K562 (cell line): ENCODE data around the gene ISM1. TPM values are rescaled to one million over a fixed set of nuclear protein-coding genes. Genes with fewer than 3 reads are reported as not detected.

ENCODE experiments used
- ATF3 ChIP-seq, 2 experiments: fragments of 450-650 bp in 1 of 2; sonication (generic) in 1 of 2; formaldehyde crosslinking in 1 of 2; IDR thresholded peaks in 1 of 2; conservative IDR thresholded peaks in 1 of 2; 2 replicates each; pipeline versions ENCODE4 v1.6.1 to v1.8.1; 2016 to 2023; ENCODE audit warnings: mild to moderate bottlenecking in 2 of 2, moderate library complexity in 2 of 2, inconsistent platforms in 1 of 2, missing genetic modification reagents in 1 of 2
- ATF6 ChIP-seq: sonication (generic); formaldehyde crosslinking; IDR thresholded peaks from 2 replicates; pipeline ENCODE4 v1.4.0; 2020; ENCODE audit warnings: mild to moderate bottlenecking, missing genetic modification reagents
- BRF1 ChIP-seq: IDR thresholded peaks from 3 replicates; pipeline ENCODE4 v1.6.1; 2011; ENCODE audit warnings: borderline replicate concordance, mild to moderate bottlenecking; ENCODE audit not compliant: insufficient read length; ENCODE audit errors: extremely low read depth
- CREB5 ChIP-seq: fragments of 250-450 bp; sonication (Bioruptor Pico); IDR thresholded peaks from 2 replicates; pipeline ENCODE4 v1.5.0; 2020; ENCODE audit warnings: mild to moderate bottlenecking
- ETS2 ChIP-seq: IDR thresholded peaks from 2 replicates; pipeline ENCODE4 v1.6.1; 2016; ENCODE audit warnings: borderline replicate concordance, missing genetic modification characterization, mild to moderate bottlenecking, moderate library complexity, missing compliant biosample characterization; ENCODE audit not compliant: poor library complexity, severe bottlenecking
- FOSL1 ChIP-seq: fragments of 200-800 bp; sonication (Bioruptor generic); conservative IDR thresholded peaks from 2 replicates; pipeline ENCODE4 v1.6.1; 2016; ENCODE audit warnings: missing genetic modification characterization, missing compliant biosample characterization
- HMGXB4 ChIP-seq: sonication (generic); formaldehyde crosslinking; IDR thresholded peaks from 2 replicates; pipeline ENCODE4 v1.8.1; 2023; ENCODE audit warnings: mild to moderate bottlenecking, missing genetic modification reagents
- ILF3 ChIP-seq: fragments of 450-650 bp; IDR thresholded peaks from 2 replicates; pipeline ENCODE4 v1.6.1; 2018; ENCODE audit warnings: antibody characterized with exemption, mild to moderate bottlenecking, moderate library complexity, borderline replicate concordance
- SMARCE1 ChIP-seq: fragments of 450-650 bp; IDR thresholded peaks from 2 replicates; pipeline ENCODE4 v1.7.1; 2016; ENCODE audit warnings: mild to moderate bottlenecking
- SREBF2 ChIP-seq: sonication (generic); formaldehyde crosslinking; IDR thresholded peaks from 2 replicates; pipeline ENCODE4 v1.4.0; 2020; ENCODE audit warnings: mild to moderate bottlenecking, missing genetic modification reagents
- ZBTB33 ChIP-seq: sonication (generic); formaldehyde crosslinking; IDR thresholded peaks from 2 replicates; pipeline ENCODE4 v1.8.1; 2023; ENCODE audit warnings: mild to moderate bottlenecking, missing genetic modification reagents
- ZBTB34 ChIP-seq: fragments of 250-450 bp; sonication (Bioruptor Pico); IDR thresholded peaks from 2 replicates; pipeline ENCODE4 v1.8.0; 2021; ENCODE audit warnings: mild to moderate bottlenecking, moderate library complexity
- ZNF398 ChIP-seq: fragments of 250-450 bp; sonication (Bioruptor Pico); IDR thresholded peaks from 2 replicates; pipeline ENCODE4 v1.8.0; 2021; ENCODE audit warnings: moderate library complexity, mild to moderate bottlenecking, inconsistent platforms
- ZNF589 ChIP-seq: fragments of 200-800 bp; sonication (Bioruptor generic); IDR thresholded peaks from 2 replicates; pipeline ENCODE4 v1.6.1; 2016; ENCODE audit warnings: low read depth, missing genetic modification characterization, missing compliant biosample characterization
- polyA plus RNA-seq, 8 experiments: library from polyadenylated mRNA; depleted of rRNA in 4 of 8; stranded (reverse) in 5 of 8; unstranded in 3 of 8; fragments of >200 nt; fragmentation: Nextera tagmentation in 2 of 8; fragmentation: Illumina TruSeq in 1 of 8; extraction: Ambion mirVana in 2 of 8; extraction: Trizol in 1 of 8; gene quantifications; 2 replicates each; pipeline versions ENCODE4 v1.2.1 to v1.2.3, GENCODE V29; 2011 to 2014; ENCODE audit warnings: inconsistent platforms in 1 of 8, missing spikeins in 1 of 8
- total RNA-seq, 7 experiments: library from RNA; depleted of rRNA in 6 of 7; stranded (reverse); fragments of >200 nt in 6 of 7; fragmentation: Illumina TruSeq in 2 of 7; extraction: Trizol in 2 of 7; gene quantifications; 2 replicates each; pipeline versions ENCODE4 v1.2.1 to v1.2.3, GENCODE V29; 2011 to 2021; ENCODE audit warnings: low replicate concordance in 1 of 7

Gene ISM1
- total and polyA plus RNA-seq, 9 of the 15 experiments (the other 6 are each of a cell fraction or from before 2014, with no cell fraction given), result not detected

GRCh38 chr20:13249118-13249797 lies 28.2 kb downstream of the ISM1 start (continued):
- TF ChIP-seq CREB5 (CRISPR knock-in tag) (no peak), ATF6 (CRISPR knock-in tag) (no peak), SMARCE1 (no peak), BRF1 (no peak), ZNF398 (CRISPR knock-in tag) (no peak), SREBF2 (CRISPR knock-in tag) (no peak), ETS2 (no peak), HMGXB4 (no peak), ZBTB33 (CRISPR knock-in tag) (no peak), ILF3 (no peak), ZNF589 (CRISPR knock-in tag) (no peak), ATF3 (IDR thresholded peaks at IDR 0.05) (no peak), ATF3 (CRISPR knock-in tag; conservative IDR thresholded peaks at IDR 0.05) (no peak), FOSL1 (tag) (no peak), ZBTB34 (CRISPR knock-in tag) (no peak)
- TF ChIP-seq, all 486 proteins: peak for 0
